ENCODE results near the gene KLHDC10.

The KLHDC10 gene

GRCh38 chr7:130086938-130087337, 16.6 kb downstream of the KLHDC10 start:
- no peak for TF ChIP-seq EZH2phosphoT487 (conservative IDR thresholded peaks at IDR 0.05; ENCODE audit: low read length)
- TF ChIP-seq, protein P1, sequence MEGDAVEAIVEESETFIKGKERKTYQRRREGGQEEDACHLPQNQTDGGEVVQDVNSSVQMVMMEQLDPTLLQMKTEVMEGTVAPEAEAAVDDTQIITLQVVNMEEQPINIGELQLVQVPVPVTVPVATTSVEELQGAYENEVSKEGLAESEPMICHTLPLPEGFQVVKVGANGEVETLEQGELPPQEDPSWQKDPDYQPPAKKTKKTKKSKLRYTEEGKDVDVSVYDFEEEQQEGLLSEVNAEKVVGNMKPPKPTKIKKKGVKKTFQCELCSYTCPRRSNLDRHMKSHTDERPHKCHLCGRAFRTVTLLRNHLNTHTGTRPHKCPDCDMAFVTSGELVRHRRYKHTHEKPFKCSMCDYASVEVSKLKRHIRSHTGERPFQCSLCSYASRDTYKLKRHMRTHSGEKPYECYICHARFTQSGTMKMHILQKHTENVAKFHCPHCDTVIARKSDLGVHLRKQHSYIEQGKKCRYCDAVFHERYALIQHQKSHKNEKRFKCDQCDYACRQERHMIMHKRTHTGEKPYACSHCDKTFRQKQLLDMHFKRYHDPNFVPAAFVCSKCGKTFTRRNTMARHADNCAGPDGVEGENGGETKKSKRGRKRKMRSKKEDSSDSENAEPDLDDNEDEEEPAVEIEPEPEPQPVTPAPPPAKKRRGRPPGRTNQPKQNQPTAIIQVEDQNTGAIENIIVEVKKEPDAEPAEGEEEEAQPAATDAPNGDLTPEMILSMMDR (IDR thresholded peaks at IDR 0.05; ENCODE audit: insufficient read depth, low read length, poor library complexity, severe bottlenecking): no peak
- no peak overlapping the region for H3K4me2 ChIP-seq (ENCODE audit: low read depth, low read length, poor library complexity, severe bottlenecking)
- no peak overlapping the region for H2AFZ ChIP-seq (ENCODE audit: low read depth, low read length, severe bottlenecking)
- no peaks in the 10 kb centered on the region for H3K27me3 ChIP-seq (ENCODE audit: low read length)
- no peak overlapping the region for H3K9ac ChIP-seq (ENCODE audit: low read length)
- H3K9me2 ChIP-seq (replicated peaks; ENCODE audit: insufficient read depth, low read length): no peaks in the 10 kb centered on the region
- H3K79me2 ChIP-seq (ENCODE audit: insufficient read depth, low read length): peaks cover 83% of the 10 kb centered on the region
- H3K36me3 ChIP-seq (ENCODE audit: low read length): no peaks in the 10 kb centered on the region
- H3K9me3 ChIP-seq (ENCODE audit: insufficient read depth, low read length): no peaks in the 10 kb centered on the region
- H4K20me1 ChIP-seq (ENCODE audit: low read depth, low read length): no peaks in the 10 kb centered on the region; the same call in 1 of the 2 replicates
- no peak overlapping the region for H3K4me3 ChIP-seq (ENCODE audit: insufficient read depth, low read length, poor library complexity, severe bottlenecking)
- H3F3A ChIP-seq (ENCODE audit: insufficient read depth): no peaks in the 10 kb centered on the region
- H3K27ac ChIP-seq (ENCODE audit: low read depth, low read length): no peak overlapping the region

DNA sequence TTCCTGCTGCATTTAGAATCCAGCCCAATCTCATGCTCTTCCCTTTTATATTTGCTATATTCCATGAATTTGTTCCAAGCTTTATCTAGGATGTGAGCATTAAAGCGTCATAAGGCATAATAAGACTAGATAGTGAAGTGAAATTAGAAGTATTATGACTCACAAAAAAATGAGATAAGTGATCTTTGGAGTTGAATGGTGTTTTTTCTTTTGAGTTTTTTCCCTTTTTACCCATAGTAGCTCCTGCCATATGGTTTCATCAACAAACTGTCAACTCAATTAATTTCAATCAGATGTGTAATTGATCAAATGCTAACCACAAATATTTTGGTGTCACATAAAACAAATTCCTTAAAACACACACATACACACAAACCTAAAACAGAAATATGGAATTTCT, 17.0 kb downstream of the KLHDC10 start:
- Histone ChIP-seq H3K27me3 (ENCODE audit: low read length) (no peaks in the 10 kb centered on the region), H3K36me3 (ENCODE audit: low read length) (no peaks in the 10 kb centered on the region), H3F3A (ENCODE audit: insufficient read depth) (no peaks in the 10 kb centered on the region), H3K9me2 (replicated peaks; ENCODE audit: insufficient read depth, low read length) (no peaks in the 10 kb centered on the region), H3K4me2 (ENCODE audit: low read depth, low read length, poor library complexity, severe bottlenecking) (no peak overlapping the region), H2AFZ (ENCODE audit: low read depth, low read length, severe bottlenecking) (no peak overlapping the region), H3K9me3 (ENCODE audit: insufficient read depth, low read length) (no peaks in the 10 kb centered on the region), H3K79me2 (ENCODE audit: insufficient read depth, low read length) (peaks cover 83% of the 10 kb centered on the region), H3K4me3 (ENCODE audit: insufficient read depth, low read length, poor library complexity, severe bottlenecking) (no peak overlapping the region), H3K27ac (ENCODE audit: low read depth, low read length) (no peak overlapping the region), H3K9ac (ENCODE audit: low read length) (no peak overlapping the region), H4K20me1 (ENCODE audit: low read depth, low read length) (no peaks in the 10 kb centered on the region; the same call in 1 of the 2 replicates)
- TF ChIP-seq EZH2phosphoT487 (conservative IDR thresholded peaks at IDR 0.05; ENCODE audit: low read length): no peak

DNA sequence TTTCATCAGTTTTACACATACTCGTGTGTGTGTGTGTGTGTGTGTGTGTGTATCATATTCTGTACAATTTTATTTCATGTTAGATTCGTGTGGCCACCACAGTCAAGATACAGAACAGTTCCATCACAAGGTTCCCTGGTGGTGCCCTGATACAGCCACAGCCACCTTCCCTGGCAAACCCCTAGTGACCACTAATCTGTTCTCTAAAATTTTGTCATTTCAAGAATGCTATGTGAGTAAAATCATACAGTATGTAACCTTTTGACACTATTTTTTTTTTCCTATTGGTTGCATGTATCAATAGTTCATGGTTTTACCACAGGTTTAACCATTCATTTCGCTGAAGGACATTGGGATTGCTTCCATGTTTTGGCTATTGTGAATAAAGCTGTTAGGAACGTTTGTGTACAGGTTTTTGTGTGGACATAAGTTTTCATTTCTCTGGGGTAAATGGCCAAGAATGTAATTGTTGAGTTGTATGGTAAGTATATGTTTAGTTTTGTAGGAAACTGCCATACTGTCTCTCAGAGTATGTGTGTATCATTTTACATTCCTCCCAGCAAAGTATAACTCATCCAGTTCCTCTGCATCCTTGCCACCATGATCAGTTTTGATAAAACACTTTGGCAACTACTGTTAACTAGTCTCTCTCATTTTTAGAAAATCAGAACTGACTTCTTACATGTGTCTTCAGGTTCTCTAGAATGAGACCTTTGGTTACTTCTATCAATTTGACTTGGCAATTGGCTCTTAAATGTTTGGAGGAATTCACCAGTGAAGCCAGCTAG, 20.6 kb downstream of the KLHDC10 start:
- Histone ChIP-seq H3K27ac (ENCODE audit: low read depth, low read length) (no peak overlapping the region), H3K9ac (ENCODE audit: low read length) (no peak overlapping the region), H3K36me3 (ENCODE audit: low read length) (no peaks in the 10 kb centered on the region), H3K79me2 (ENCODE audit: insufficient read depth, low read length) (peaks cover 63% of the 10 kb centered on the region), H3F3A (ENCODE audit: insufficient read depth) (no peaks in the 10 kb centered on the region), H3K4me3 (ENCODE audit: insufficient read depth, low read length, poor library complexity, severe bottlenecking) (no peak overlapping the region), H3K27me3 (ENCODE audit: low read length) (no peaks in the 10 kb centered on the region), H2AFZ (ENCODE audit: low read depth, low read length, severe bottlenecking) (no peak overlapping the region), H3K4me2 (ENCODE audit: low read depth, low read length, poor library complexity, severe bottlenecking) (no peak overlapping the region), H4K20me1 (ENCODE audit: low read depth, low read length) (no peaks in the 10 kb centered on the region; the same call in 1 of the 2 replicates), H3K9me3 (ENCODE audit: insufficient read depth, low read length) (no peaks in the 10 kb centered on the region), H3K9me2 (replicated peaks; ENCODE audit: insufficient read depth, low read length) (no peaks in the 10 kb centered on the region)
- no peak for TF ChIP-seq EZH2phosphoT487 (conservative IDR thresholded peaks at IDR 0.05; ENCODE audit: low read length)
- TF ChIP-seq, protein P1 (IDR thresholded peaks at IDR 0.05; ENCODE audit: insufficient read depth, low read length, poor library complexity, severe bottlenecking): no peak

DNA sequence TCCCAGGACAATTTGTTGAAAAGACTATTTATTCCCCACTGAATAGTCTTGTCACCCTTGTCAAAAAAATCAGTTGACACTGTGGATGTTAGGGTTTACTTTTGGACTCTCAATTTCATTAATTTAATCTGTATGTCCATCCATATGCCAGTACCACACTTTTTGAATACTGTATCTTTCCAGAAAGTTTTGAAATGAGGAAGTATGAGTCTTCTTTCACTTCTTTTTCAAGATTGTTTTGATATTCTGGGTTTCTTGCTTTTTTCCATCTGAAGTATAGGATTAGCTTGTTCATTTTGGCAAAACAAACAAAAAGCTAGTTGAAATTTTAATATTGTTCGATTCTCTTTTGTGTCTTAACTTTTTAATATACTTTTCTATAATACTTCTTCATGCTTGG, 21.7 kb downstream of the KLHDC10 start:
- Histone ChIP-seq H3K27me3 (ENCODE audit: low read length) (no peaks in the 10 kb centered on the region), H3K4me3 (ENCODE audit: insufficient read depth, low read length, poor library complexity, severe bottlenecking) (no peak overlapping the region), H4K20me1 (ENCODE audit: low read depth, low read length) (no peaks in the 10 kb centered on the region; the same call in 1 of the 2 replicates), H3K9me3 (ENCODE audit: insufficient read depth, low read length) (no peaks in the 10 kb centered on the region), H3K27ac (ENCODE audit: low read depth, low read length) (0 out of 2 replicates have a peak overlapping the region, but pooled peaks have one; percentile 11), H3K79me2 (ENCODE audit: insufficient read depth, low read length) (peaks cover 53% of the 10 kb centered on the region), H3K9me2 (replicated peaks; ENCODE audit: insufficient read depth, low read length) (no peaks in the 10 kb centered on the region), H3F3A (ENCODE audit: insufficient read depth) (no peaks in the 10 kb centered on the region), H2AFZ (ENCODE audit: low read depth, low read length, severe bottlenecking) (no peak overlapping the region), H3K4me2 (ENCODE audit: low read depth, low read length, poor library complexity, severe bottlenecking) (no peak overlapping the region), H3K36me3 (ENCODE audit: low read length) (no peaks in the 10 kb centered on the region), H3K9ac (ENCODE audit: low read length) (no peak overlapping the region)
- TF ChIP-seq, protein P1 (IDR thresholded peaks at IDR 0.05; ENCODE audit: insufficient read depth, low read length, poor library complexity, severe bottlenecking): no peak
- no peak for TF ChIP-seq EZH2phosphoT487 (conservative IDR thresholded peaks at IDR 0.05; ENCODE audit: low read length)
